Fibroblast of the conjunctiva (primary cell): ENCODE data around the gene ZFP1.

Experiments used
- DNase-seq: peaks from one replicate; pipeline ENCODE4 v3.0.0-alpha.2; 2010; ENCODE audit warnings: low read depth

Gene ZFP1

DNA sequence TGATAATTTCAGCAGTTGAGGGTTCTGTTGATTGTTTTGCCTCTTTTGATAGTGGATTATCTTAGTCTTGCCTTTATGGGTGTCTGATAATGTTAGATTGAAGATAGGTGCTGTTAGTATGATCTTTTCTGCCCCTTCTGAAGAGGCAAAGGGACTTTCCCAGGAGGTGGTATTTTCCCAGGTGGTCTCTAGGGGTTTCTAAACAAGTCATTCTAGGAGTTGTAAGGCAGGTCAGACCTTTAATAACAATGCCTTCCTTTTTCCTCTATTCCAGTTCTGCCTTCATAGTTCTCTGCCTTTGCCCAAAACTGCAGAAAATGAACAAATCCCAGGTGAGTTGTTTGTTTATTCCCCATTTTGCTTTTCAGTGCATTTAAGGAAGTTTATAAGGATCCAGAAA is 4.3 kb downstream of the ZFP1 start:
- no peak for DNase-seq

DNA sequence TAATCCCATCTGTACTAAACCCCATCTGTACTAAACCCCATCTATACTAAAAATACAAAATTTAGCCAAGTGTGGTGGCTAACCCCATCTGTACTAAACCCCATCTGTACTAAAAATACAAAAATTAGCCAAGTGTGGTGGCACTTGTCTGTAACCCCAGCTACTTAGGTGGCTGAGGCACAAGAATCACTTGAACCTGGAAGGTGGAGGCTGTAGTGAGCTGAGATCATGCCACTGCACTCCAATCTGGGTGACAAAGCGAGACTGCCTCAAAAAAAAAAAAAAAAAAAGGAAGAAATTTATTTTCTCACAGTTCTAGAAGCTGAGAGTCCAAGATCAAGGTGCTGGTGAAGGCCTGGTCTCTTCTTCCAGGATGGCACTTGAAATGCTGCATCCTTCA is 12.1 kb downstream of the ZFP1 start:
- no peak for DNase-seq

DNA sequence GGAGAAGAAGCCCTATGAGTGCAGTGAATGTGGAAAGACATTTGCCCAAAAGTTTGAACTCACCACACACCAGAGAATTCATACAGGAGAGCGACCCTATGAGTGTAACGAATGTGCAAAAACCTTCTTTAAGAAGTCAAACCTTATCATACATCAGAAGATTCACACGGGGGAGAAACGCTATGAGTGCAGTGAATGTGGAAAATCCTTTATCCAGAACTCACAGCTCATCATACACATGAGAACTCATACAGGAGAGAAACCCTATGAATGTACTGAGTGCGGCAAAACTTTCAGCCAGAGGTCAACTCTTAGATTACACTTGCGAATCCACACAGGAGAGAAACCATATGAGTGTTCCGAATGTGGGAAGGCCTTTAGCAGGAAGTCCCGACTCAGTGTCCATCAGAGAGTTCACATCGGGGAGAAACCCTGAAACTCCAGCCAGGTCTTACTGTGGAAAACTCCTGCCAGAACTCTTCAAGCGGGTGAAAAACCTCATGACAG is 21.6 kb downstream of the ZFP1 start:
- DNase-seq, result no peak

DNA sequence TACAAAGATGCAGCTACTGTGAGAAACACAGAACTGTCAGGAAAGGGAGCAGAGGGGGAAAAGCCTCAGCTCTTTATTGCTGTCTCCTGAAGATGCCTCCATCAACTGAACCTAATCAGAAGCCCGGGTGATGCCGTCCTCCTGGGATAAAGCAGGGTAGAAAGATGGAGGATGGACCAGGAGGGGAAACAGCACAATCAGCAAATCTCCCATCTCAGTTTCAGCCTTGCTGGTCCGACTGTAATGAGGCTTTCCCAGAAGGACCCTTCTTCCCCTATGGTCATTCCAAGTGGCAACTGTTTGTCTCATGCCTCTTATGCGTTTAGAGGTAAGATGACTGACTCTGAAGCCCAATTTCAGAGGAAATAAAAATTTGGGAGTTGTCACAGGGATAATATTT is 24.3 kb downstream of the ZFP1 start:
- DNase-seq, result no peak

DNA sequence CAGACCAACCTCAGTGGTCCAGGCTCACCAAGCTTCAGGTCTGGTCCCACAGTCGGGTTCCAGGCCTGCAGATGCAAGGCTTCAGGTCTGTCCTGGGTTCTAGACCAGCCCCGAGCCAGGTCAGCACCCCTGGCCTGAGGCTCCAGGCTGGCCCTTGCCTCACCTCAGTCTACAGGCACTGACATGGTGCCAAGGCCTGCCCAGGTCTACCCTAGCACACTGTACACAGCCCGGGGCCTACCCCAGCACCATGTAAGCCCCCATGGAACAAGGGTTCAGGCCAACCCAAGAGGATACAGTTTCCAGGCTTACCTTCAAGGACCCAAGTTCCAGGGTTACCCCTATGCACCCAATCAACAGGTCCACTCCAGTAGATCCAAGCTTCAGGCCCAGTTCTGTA is 26.8 kb downstream of the ZFP1 start:
- DNase-seq, result no peak

DNA sequence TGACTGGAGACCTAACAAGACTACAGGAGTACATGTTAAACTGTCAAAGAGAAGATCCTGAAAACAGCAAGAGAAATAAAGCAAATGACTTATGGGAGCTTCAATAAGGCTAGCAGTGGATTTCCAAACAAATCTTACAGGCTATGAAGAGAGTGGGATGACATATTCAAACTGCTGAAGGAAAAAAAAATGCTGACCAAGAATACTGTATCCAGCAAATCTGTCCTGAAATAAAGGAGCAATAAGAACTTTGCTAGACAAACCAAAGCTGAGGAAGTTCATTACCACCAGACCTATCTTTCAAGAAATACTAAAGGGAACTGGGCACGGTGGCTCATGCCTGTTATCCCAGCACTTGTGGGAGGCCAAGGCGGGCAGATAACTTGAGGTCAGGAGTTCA is 28.6 kb downstream of the ZFP1 start:
- no peak for DNase-seq

DNA sequence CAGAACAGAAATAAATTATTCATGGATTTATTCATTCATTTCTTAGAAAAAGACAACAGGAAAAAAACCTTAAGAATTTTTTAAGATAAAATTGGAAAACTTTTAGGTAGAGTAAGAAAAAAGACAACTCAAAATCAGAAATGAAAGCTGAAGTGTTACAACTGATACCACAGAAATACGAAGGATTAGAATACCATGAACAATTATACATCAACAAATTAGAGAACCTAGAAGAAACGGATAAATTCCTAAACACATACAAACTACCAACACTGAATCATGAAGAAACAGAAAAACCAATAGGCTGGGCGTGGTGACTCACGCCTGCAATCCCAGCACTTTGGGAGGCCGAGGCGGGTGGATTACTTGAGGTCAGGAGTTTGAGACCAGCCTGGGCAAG is 30.9 kb downstream of the ZFP1 start:
- no peak for DNase-seq

DNA sequence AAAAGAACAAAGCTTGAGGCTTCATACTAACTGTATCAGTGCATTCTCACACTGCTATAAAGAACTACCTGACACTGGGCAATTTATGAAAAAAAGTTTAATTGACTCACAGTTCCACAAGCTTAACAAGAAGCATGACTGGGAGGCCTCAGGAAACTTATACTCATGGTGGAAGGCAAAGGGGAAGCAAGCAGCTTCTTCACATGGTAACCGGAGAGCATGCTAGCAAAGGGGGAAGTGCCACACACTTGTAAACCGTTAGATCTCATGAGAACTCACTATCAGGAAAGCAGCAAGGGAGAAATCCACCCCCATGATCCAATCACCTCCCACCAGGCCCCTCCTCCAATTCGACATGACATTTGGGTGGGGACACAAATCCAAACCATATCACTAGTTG is 33.3 kb downstream of the ZFP1 start:
- no peak for DNase-seq

DNA sequence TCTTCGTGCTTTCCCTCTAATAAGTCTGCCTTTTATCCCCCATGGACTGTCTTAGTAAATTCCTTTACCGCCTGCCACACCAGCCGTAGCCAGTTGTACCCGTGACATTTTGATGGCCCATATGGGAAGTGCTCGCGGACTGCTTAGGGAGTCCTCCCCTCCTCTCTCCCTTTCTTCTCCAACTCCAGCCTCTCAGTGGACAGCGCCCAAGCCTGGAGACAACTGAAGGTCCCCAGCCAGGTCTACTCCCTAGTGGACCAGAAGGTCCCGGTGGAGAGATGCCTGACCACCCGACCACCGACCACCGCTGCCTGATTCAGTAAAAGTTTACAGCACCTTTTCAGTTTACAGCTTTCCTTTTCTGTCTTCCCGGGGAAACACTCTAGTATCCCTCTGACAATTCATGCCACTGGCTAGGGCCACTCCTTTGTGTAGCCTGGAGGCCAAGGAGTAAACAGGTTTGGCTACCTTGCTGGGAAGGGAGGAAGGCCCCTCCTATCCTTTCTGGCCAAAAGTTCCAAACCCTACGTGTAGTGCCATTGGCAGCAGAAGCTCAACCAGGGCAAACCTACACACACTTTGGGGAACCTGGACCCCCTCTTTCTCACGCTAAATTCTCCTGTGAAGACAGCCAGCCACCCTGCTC is 40.6 kb downstream of the ZFP1 start:
- DNase-seq, result no peak

DNA sequence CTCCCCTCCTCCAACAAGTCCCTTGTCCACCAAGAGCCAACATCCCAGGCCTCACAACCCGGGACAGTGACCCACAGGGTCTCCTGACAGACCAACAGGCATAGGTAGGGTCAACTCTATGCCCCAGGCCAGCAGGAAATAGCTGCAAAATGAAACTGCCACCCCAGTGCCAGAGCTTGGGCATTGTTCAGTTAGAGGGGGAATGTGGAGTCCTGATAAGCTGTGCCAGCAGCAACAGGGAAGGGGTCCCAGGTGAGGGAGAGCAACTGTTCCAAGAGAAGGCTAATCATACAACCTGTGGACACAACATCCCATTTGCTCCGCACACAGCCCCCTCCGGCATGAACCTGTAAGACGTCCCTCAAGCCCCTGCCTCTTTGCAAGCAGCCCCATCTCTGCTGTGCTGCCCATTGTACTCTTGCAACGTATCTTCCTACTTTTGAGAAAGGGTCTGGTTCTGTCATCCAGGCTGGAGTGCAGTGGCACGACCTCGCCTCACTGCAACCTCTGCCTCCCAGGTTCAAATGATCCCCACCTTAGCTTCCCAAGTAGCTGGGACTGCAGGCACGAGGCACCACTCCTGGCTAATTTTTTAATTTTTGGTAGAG is 41.4 kb downstream of the ZFP1 start:
- no peak for DNase-seq

DNA sequence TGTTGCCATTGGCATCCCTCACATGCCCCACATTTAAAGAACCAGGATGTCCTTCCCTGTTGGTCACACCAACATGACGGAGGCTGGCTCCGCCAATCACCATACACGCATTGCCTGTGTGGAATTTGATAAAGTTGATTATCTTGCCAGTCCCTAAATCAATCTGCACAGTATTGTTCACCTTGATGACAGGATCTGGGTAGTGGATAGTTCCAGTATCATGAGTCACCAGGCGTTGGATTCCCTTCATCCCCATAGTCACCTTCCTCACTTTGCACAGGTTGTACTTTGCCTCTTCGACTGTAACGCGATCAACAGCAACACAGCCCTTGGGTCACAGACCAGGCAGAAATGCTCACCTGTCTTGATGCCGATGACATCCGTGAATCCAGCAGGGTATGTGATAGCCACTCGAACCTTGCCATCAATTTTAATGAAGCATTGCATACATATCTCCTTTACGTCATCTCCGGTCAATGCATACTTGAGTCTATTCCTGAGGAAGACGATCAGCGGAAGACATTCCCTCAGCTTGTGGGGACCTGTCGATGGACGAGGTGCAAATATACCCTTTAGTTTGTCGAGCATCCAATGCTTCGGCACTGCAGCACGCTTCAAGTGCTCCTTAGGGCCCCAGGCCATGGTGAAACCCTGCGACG is 44.4 kb downstream of the ZFP1 start:
- no peak for DNase-seq

DNA sequence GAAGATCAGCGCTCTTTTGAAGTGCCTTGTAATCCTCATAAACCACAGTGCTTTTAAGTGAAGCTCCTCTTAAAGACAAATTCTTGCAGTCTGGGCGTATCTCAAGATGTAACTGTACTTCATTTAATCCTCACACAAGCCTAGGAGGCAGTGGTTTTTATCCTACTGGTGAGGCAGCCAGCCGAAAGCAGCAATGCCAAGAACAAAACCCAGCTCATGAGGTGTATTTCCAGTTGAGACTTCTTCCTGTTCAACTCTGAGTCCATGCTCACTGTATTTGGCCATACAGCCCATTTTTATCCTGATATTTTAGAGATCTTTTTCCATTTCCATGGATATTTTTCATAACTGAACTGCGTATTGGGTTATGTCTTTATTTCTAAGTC is 44.9 kb downstream of the ZFP1 start:
- no peak for DNase-seq

DNA sequence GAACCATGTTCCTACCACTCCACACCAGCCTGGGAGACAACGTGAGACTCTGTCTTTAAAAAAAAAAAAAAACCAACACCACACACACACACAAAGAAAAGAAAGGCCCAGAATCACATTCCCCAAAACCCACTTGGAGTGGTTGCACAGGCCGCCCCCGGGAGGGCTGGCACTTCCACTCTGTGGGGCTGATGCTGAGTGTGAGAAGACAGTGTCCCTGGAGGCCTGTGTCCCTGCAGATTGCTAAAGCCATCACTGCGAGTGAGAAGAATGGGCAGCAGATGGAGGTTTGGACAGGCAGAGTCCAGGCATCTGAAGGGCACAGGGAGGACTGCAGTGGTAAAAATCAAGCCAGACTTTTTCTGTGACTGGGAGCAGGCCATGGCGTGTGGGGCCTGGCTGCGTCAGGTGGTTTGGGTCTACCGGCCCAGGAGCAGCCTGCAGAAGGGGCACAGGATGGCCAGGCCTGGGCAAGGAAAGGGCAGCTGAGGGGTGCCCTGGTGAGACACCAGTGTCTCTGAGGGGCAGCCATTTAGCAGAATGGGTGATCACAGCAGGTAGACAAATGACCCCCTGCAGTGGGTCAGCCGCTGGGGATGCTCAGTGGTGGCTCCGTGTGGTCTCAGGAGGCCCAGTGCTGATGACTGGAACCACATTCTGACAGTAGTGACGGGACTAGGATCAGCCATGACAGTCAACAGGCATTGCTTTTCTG is 45.6 kb downstream of the ZFP1 start:
- no peak for DNase-seq

DNA sequence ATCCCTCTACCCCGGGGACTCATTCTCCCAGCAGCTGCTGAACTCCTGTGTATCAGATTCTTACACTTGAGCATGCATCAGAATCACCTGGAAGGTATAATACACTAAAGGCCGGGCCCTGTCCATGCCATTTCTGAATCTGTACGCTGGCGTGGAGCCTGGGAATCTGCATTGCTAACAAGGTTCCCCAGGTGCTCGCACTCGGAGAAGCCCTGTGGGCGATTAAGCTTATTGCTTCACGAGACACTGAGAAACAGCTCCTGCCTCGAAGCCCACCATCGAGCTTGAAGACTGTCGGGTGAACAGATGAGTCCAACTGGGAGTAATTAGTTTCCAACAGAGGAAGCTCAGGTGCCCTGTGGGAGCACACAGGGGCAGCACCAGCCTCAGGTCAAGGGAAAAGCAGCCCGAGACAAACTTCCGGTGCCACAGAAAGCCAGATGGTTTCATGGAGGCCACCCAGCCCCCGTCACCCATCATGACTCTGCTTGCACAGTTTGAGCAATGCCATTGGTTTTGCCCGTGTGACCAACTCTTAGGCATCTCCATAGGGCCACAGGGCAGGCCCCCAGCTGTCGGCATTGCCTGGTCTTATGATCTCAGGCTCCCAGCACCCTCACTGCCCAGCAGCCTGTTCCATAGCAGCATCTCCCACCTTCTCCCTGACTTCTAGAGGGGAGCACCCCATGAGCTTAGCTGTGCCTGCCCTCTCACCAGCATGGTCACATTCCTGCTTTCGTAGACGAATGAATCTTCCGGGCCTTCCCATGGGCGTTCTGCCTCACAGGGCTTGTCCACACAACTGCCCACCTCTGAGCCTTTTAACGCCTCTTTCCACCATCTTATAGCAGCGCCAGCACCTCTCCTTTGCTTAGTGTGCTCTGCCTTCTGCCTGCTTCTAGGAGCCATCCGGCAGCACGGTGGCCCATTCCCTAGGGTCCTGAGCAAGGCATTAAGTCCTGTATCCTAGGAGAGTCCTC is 47.8 kb downstream of the ZFP1 start:
- DNase-seq, result no peak

DNA sequence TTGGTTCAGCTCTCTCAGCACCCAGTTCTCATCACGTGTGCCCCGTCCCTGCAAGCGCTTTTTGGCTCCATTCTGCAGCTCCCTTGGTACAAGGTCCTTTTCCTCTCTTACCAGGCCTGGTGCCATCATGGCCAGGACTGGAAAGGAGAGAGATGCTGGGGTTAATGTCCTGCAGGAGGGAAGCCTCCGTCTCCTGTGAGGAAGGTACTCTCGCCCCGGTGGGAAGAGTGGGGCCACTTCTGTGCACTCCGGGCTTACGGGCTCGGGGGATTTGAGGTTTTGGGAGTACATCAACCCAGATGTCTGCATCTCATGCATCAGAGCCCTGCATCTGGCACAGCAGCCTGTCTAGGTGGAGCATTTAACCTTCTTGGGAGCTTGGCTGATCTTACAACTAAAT is 48.5 kb downstream of the ZFP1 start:
- DNase-seq, result no peak

DNA sequence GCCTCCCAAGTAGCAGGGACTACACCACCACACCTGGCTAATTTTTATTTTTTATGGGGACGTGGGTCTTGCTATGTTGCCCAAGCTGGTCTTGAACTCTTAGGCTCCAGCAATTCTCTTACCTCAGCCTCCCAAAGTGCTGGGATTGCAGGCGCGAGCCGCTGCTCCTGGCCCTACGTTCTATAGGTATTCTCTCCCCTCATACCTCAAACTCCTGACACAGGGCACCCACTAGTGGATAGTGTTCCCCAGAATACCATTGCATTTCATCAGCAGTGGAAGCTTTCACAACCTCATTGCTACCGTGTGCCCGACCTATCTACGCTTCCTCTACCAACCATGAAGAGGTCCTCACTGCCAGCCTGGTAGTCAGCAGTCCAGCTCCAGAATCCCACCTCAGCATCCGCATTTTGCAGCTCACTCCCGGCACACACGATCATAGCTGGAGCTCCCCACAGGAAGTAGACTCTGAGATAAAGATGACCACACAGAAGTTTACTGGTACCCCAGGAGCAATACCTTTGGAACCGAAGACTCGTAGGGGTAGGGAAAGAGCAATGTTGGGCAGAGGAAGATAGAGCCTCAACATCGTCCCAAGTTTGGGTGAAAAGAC is 49.3 kb downstream of the ZFP1 start:
- DNase-seq, result no peak

DNA sequence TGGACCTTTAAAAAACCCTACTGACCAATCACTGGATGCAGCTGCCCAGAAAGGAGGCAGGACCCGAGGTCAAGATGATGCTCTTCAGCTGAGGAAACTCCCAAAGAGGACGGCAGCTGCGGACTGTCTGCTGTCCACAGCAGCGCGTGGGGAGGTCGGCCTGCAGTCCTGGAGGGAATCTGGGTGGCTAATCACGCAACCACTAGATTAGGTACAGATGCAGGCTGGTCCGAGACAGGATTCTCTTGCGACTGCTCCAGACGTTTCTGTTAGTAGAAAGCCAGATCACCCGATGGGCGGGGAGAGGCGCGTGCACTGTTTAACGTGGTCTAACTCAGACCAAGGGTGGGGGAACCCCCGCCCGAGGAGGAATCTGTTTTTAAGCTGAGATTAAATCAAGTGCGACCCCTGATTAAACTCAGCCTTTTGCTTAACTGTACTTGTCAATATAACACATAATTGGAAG is 49.8 kb downstream of the ZFP1 start:
- DNase-seq, result no peak

DNA sequence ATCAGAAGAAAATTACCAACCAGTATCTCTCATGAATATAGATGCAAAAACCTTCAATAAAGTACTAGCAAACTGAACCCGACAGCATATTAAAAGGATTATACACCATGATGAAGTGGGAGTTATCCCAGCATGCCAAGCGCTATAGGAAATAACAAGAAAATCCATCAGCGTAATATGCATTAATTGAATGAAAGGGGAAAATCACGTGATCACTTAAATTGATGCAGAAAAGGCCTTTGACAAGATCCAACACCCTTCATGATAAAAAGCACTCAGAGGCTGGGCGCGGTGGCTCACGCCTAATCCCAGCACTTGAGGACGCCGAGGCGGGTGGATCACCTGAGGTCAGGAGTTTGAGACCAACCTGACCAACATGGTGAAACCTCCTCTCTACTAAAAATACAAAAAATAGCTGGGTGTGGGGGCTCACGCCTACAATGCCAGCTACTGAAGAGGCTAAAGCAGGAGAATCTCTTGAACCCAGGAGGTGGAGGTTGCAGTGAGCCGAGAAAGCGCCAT is 53.8 kb downstream of the ZFP1 start:
- DNase-seq, result no peak

DNA sequence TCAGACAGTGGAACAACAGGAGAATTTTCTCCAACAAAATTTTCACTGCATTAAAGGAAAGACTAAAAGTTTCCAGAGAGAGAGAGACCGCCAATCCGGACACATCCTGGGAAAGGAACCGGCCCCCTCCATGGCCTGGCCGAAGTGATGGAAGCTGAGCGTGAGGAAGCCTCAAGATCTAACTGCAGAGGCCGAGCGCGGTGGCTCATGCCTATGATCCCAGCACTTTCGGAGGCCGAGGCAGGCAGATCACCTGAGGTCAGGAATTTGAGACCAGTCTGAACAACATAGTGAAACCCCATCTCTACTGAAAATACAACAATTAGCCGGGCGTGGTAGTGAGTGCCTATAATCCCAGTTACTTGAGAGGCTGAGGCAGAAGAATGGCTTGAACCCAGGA is 54.8 kb downstream of the ZFP1 start:
- DNase-seq, result no peak

DNA sequence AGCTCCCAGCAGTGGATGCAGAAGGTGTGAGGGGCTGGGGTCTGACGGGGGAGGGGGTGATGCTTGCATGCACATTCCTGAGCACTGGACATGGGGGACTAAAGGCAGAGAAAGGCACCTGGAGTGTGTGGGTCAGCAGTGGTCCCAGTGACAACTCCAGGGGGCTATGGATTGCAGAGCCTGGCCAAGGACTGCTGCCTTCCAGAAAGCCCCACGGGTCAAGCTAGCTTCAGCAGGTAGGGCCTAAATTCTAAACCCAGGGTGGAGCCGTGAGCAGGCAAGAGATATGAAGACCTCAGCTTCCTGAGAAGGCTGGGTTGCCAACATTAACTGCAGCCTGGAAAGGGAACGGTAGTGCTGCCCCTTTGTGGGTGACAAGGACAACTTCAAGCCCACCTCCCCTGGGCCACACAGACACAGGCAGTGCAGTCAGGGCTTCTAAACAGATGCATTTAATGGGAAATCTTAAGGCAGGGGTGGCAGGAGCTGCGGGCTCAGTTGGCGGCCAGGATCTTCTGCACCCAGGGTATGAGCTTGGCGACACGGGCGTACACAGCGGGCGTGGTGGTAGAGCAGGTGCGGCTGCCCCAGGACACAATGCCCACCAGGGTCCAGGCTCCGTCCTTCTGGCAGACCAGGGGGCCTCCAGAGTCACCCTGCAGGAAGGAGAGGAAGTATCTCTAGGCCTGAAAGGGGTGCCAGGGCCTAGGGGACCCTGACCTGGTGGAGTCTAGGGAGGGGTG is 55.5 kb downstream of the ZFP1 start:
- no peak for DNase-seq
